Measurements from ENCODE around the gene RNF17.

DNA sequence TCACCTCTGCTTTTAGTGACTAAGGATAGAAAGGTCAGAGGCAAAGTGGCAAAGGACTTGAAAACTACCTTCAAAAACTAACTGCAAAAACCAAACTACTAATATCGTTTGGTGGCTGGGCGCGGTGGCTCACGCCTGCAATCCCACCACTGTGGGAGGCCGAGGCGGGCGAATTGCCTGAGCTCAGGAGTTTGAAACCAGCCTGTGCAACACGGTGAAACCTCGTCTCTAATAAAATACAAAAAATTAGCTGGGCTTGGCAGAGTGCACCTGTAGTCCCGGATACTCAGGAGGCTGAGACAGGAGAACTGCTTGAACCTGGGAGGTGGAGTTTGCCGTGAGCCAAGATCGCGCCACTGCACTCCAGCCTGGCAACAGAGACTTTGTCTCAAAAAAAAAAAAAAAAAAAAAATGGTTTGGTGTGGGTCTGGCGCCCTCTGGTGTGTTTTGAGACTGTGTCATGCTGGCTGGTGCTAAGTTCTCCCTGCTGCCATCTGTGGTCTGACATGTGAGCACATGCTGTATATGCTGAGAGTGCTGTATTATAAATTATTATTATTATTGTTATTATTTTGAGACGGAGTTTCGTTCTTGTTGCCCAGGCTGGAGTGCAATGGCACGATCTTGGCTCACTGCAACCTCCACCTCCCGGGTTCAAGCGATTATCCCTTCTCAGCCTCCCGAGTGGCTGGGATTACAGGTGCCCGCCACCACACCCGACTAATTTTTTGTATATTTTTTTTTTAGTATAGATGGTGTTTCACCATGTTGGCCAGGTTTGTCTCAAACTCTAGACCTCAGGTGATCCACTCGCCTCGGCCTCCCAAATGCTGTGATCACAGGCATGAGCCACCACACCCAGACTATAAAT, 36.0 kb upstream of the RNF17 start:
- no peak for TF ChIP-seq POLR2A (IDR thresholded peaks at IDR 0.05)
- TF ChIP-seq, protein P1, sequence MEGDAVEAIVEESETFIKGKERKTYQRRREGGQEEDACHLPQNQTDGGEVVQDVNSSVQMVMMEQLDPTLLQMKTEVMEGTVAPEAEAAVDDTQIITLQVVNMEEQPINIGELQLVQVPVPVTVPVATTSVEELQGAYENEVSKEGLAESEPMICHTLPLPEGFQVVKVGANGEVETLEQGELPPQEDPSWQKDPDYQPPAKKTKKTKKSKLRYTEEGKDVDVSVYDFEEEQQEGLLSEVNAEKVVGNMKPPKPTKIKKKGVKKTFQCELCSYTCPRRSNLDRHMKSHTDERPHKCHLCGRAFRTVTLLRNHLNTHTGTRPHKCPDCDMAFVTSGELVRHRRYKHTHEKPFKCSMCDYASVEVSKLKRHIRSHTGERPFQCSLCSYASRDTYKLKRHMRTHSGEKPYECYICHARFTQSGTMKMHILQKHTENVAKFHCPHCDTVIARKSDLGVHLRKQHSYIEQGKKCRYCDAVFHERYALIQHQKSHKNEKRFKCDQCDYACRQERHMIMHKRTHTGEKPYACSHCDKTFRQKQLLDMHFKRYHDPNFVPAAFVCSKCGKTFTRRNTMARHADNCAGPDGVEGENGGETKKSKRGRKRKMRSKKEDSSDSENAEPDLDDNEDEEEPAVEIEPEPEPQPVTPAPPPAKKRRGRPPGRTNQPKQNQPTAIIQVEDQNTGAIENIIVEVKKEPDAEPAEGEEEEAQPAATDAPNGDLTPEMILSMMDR (IDR thresholded peaks at IDR 0.05) = peak; percentile 48 to 70 (median 64)

All from gastroesophageal sphincter (tissue), 3 donors.